MM.1S (cell line): ENCODE results near the gene FEN1.

Experiments
- CTCF ChIP-seq: fragments of 300-600 bp; sonication (generic); IDR thresholded peaks from 2 replicates; pipeline ENCODE4 v1.5.1; 2016; ENCODE audit warnings: antibody characterized with exemption, low read length, mixed read lengths
- EZH2 ChIP-seq: fragments of 300-600 bp; sonication (generic); optimal IDR thresholded peaks from 2 replicates; pipeline ENCODE3; 2017; ENCODE audit warnings: low read depth, mild to moderate bottlenecking, antibody characterized with exemption, low read length, mixed read lengths

- TF ChIP-seq CTCF (no peak), EZH2 (no peak)
These were observed 11.1 kb upstream of the FEN1 start for GRCh38 chr11:61781585-61781984.
